A549 (cell line): ENCODE data around the gene EPS8.

Source experiments
- BHLHE40 ChIP-seq: IDR thresholded peaks from 2 replicates; pipeline ENCODE4 v1.6.1; 2012; ENCODE audit warnings: low read depth, low read length, inconsistent platforms
- CTCF ChIP-seq: fragments of >200 bp; sonication (Bioruptor Twin); formaldehyde crosslinking; IDR thresholded peaks from 3 replicates; pipeline ENCODE4 v1.5.1; 2016
- KDM1A ChIP-seq: fragments of 200-600 bp; sonication (generic); IDR thresholded peaks from 2 replicates; pipeline ENCODE4 v1.6.1; 2016; ENCODE audit warnings: low read depth, mild to moderate bottlenecking
- MAFK ChIP-seq: fragments of 450-650 bp; IDR thresholded peaks from 2 replicates; pipeline ENCODE4 v1.6.1; 2014; ENCODE audit not compliant: partially characterized antibody
- MAZ ChIP-seq: fragments of 150-350 bp; IDR thresholded peaks from 2 replicates; pipeline ENCODE4 v1.6.1; 2014; ENCODE audit warnings: antibody characterized with exemption, low read depth, low read length, borderline replicate concordance
- POLR2A ChIP-seq: IDR thresholded peaks from 2 replicates; pipeline ENCODE4 v1.6.1; 2012; ENCODE audit warnings: mild to moderate bottlenecking, low read length
- RAD21 ChIP-seq, 2 experiments: fragments of >200 bp in 1 of 2; sonication (Bioruptor Twin) in 1 of 2; formaldehyde crosslinking in 1 of 2; IDR thresholded peaks in 1 of 2; conservative IDR thresholded peaks in 1 of 2; 2 replicates in 1 of 2; 3 replicates in 1 of 2; pipeline ENCODE4 v1.6.1; 2012 to 2018; ENCODE audit warnings: inconsistent platforms in 1 of 2
- RCOR1 ChIP-seq: fragments of 150-350 bp; IDR thresholded peaks from 2 replicates; pipeline ENCODE4 v1.6.1; 2014; ENCODE audit warnings: antibody characterized with exemption, low read length, low read depth
- USF2 ChIP-seq: fragments of 450-650 bp; IDR thresholded peaks from 2 replicates; pipeline ENCODE4 v1.6.1; 2014; ENCODE audit warnings: antibody characterized with exemption
- TF ChIP-seq, protein P1 (sequence below): fragments of >200 bp; sonication (Bioruptor Twin); formaldehyde crosslinking; IDR thresholded peaks from 3 replicates; pipeline ENCODE4 v1.6.1; 2016

- TF ChIP-seq, protein P1, sequence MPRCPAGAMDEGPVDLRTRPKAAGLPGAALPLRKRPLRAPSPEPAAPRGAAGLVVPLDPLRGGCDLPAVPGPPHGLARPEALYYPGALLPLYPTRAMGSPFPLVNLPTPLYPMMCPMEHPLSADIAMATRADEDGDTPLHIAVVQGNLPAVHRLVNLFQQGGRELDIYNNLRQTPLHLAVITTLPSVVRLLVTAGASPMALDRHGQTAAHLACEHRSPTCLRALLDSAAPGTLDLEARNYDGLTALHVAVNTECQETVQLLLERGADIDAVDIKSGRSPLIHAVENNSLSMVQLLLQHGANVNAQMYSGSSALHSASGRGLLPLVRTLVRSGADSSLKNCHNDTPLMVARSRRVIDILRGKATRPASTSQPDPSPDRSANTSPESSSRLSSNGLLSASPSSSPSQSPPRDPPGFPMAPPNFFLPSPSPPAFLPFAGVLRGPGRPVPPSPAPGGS: no peak
- TF ChIP-seq KDM1A: no peak
- no peak for TF ChIP-seq CTCF
- no peak for TF ChIP-seq POLR2A
- no peak for TF ChIP-seq MAFK
- TF ChIP-seq USF2: no peak
- no peak for TF ChIP-seq BHLHE40
- TF ChIP-seq RCOR1: no peak
- no peak for TF ChIP-seq RAD21 (conservative IDR thresholded peaks at IDR 0.05 in 1 of 2, IDR thresholded peaks at IDR 0.05 in 1 of 2)
- TF ChIP-seq MAZ: no peak
These were observed 36.4 kb downstream of the EPS8 start for GRCh38 chr12:15752785-15753184.
